Epidermal melanocyte (primary cell): ENCODE data around the gene CALCR.
"Not testable (repeated sequence)": the region's sequence is repeated elsewhere in the genome, so short reads cannot be mapped to it uniquely, and the experiment has no call there.

Experiments used
- DNase-seq: peaks from one replicate; pipeline ENCODE4 v3.0.0; 2011; ENCODE audit warnings: low spot score; ENCODE audit not compliant: insufficient read length

CALCR gene

GRCh38 chr7:93574646-93575554 is at the start of gene CALCR:
CALCR (minus strand) TSS chr7:93574724; CDS start chr7:93486981, 87,743 bp downstream.
- no peak for DNase-seq

GRCh38 chr7:93623816-93624215 is 49.3 kb upstream of the CALCR start:
- no peak for DNase-seq

- no peak for DNase-seq
These were observed 47.8 kb upstream of the CALCR start for GRCh38 chr7:93622036-93623033.

GRCh38 chr7:93620864-93621263 is 46.3 kb upstream of the CALCR start:
- no peak for DNase-seq

- no peak for DNase-seq
These were observed 45.5 kb upstream of the CALCR start for GRCh38 chr7:93620057-93620456.

GRCh38 chr7:93601363-93601762 is 26.8 kb upstream of the CALCR start:
- DNase-seq, result no peak

- no peak for DNase-seq
These were observed 19.7 kb upstream of the CALCR start for GRCh38 chr7:93594250-93594649.

- no peak for DNase-seq
These were observed 18.2 kb upstream of the CALCR start for GRCh38 chr7:93592588-93593266.

- not testable (repeated sequence) for DNase-seq
These were observed 16.9 kb upstream of the CALCR start for GRCh38 chr7:93591224-93592050.

GRCh38 chr7:93586479-93586865 is 11.9 kb upstream of the CALCR start:
- not testable (repeated sequence) for DNase-seq

GRCh38 chr7:93585694-93586478 is 11.4 kb upstream of the CALCR start:
- not testable (repeated sequence) for DNase-seq

GRCh38 chr7:93579431-93579830 is 4.9 kb upstream of the CALCR start:
- DNase-seq, result no peak

- DNase-seq, result no peak
These were observed 4.2 kb upstream of the CALCR start for GRCh38 chr7:93578762-93579161.

- DNase-seq, result no peak
These were observed 1.3 kb upstream of the CALCR start for GRCh38 chr7:93575555-93576399.

GRCh38 chr7:93574269-93574645 is 267 bp downstream of the CALCR start:
- DNase-seq, result no peak

- DNase-seq, result no peak
These were observed 5.3 kb downstream of the CALCR start for GRCh38 chr7:93569189-93569588.

GRCh38 chr7:93566876-93567275 is 7.6 kb downstream of the CALCR start:
- no peak for DNase-seq

- DNase-seq, result no peak
These were observed 10.9 kb downstream of the CALCR start for GRCh38 chr7:93563584-93563983.

- DNase-seq, result no peak
These were observed 11.6 kb downstream of the CALCR start for GRCh38 chr7:93562936-93563335.
